Activated naive CD4-positive, alpha-beta T cell treated with anti-CD3 and anti-CD28 coated beads for 36 hours (primary cell): Measurements from ENCODE around the gene RNF145. TPM values are rescaled to one million over a fixed set of nuclear protein-coding genes. Genes with fewer than 3 reads are reported as not detected.

Source experiments
- CTCF ChIA-PET: fragments of 350-600 bp; sonication (Branson Sonifier 250); formaldehyde crosslinking; loops from one replicate; lab custom pipeline; 2021; ENCODE audit warnings: antibody characterized with exemption; lab: Charles Lee
- DNase-seq: peaks from one replicate; pipeline ENCODE4 v3.0.0-alpha.2; 2020
- H3K27ac Mint-ChIP-seq: one replicate; pipeline ENCODE4 v1.8.0; 2021; ENCODE audit warnings: mild to moderate bottlenecking, mixed read lengths
- H3K27me3 Mint-ChIP-seq: one replicate; pipeline ENCODE4 v1.8.0; 2021; ENCODE audit warnings: low read depth, mixed read lengths
- H3K36me3 Mint-ChIP-seq: one replicate; pipeline ENCODE4 v1.8.0; 2021; ENCODE audit warnings: low read depth, mixed read lengths
- H3K4me1 Mint-ChIP-seq: one replicate; pipeline ENCODE4 v1.8.0; 2021; ENCODE audit warnings: low read depth, mixed read lengths
- H3K4me3 Mint-ChIP-seq: one replicate; pipeline ENCODE4 v1.8.0; 2021; ENCODE audit warnings: mild to moderate bottlenecking, moderate library complexity, mixed read lengths
- H3K9me3 Mint-ChIP-seq: one replicate; pipeline ENCODE4 v1.8.0; 2021; ENCODE audit warnings: mixed read lengths
- intact Hi-C: fragments of 100-400 bp; cut with micrococcal nuclease; formaldehyde crosslinking; loops from one replicate; pipeline ENCODE4 v1.15.1; 2023
- total RNA-seq, 2 experiments: library from RNA; stranded (reverse); gene quantifications; one replicate each; pipeline ENCODE4 v1.2.3, GENCODE V29; 2021

RNF145 gene
- total RNA-seq, 2 experiments from 2014 or later, result 70.0 to 75.3 TPM

GRCh38 chr5:159185773-159186172 lies 23.6 kb downstream of the RNF145 start:
- Mint-ChIP-seq H3K27me3 (no peaks in the 10 kb centered on the region), H3K9me3 (no peaks in the 10 kb centered on the region), H3K4me3 (no peak overlapping the region), H3K27ac (peak overlapping the region; percentile 84), H3K4me1 (peaks cover 68% of the 10 kb centered on the region), H3K36me3 (peaks cover 22% of the 10 kb centered on the region)
- intact Hi-C loops, result loop anchor here (1.0 kb wide), 1 partner anchor 22 kb away; no protein-coding TSS in a partner anchor
- no peak for DNase-seq
- CTCF ChIA-PET, result interaction anchor here (0.9 to 2.8 kb wide), 4 partner anchors 12 to 132 kb away, joined by 3 to 13 read pairs (median 4); no protein-coding TSS in a partner anchor

- H3K36me3 Mint-ChIP-seq, result peaks cover 24% of the 10 kb centered on the region
- intact Hi-C loops, result loop anchor here (1.0 kb wide), 1 partner anchor 22 kb away; no protein-coding TSS in a partner anchor
Observed at GRCh38 chr5:159184858-159185381, 24.4 kb downstream of the RNF145 start.

GRCh38 chr5:159184236-159184635 lies 25.1 kb downstream of the RNF145 start:
- Mint-ChIP-seq H3K27me3 (no peaks in the 10 kb centered on the region), H3K27ac (peak overlapping the region; percentile 59), H3K36me3 (peaks cover 23% of the 10 kb centered on the region), H3K4me3 (no peak overlapping the region), H3K4me1 (peaks cover 74% of the 10 kb centered on the region), H3K9me3 (no peaks in the 10 kb centered on the region)
- no peak for DNase-seq
- CTCF ChIA-PET, result interaction anchor here (2.8 kb wide), 1 partner anchor 27 kb away, joined by 13 read pairs; no protein-coding TSS in a partner anchor
- intact Hi-C loops, result no loop called here

More at GRCh38 chr5:159184858-159185381, 24.4 kb downstream of the RNF145 start:
- Mint-ChIP-seq H3K4me1 (peaks cover 74% of the 10 kb centered on the region), H3K27ac (peak overlapping the region; percentile 84), H3K27me3 (no peaks in the 10 kb centered on the region), H3K9me3 (no peaks in the 10 kb centered on the region), H3K4me3 (no peak overlapping the region)
- DNase-seq, result peak; percentile 74
- CTCF ChIA-PET, result interaction anchor here (0.9 to 2.8 kb wide), 3 partner anchors 12 to 132 kb away, joined by 3 to 13 read pairs (median 4); no protein-coding TSS in a partner anchor

- Mint-ChIP-seq H3K4me1 (peaks cover 76% of the 10 kb centered on the region), H3K27me3 (no peaks in the 10 kb centered on the region), H3K4me3 (no peak overlapping the region), H3K9me3 (no peaks in the 10 kb centered on the region), H3K36me3 (peaks cover 21% of the 10 kb centered on the region), H3K27ac (peak overlapping the region; percentile 62)
- DNase-seq, result no peak
- CTCF ChIA-PET, result no interaction called here
- intact Hi-C loops, result no loop called here
Observed at GRCh38 chr5:159183247-159183646, 26.1 kb downstream of the RNF145 start.

GRCh38 chr5:159182691-159183090 lies 26.7 kb downstream of the RNF145 start:
- no peak overlapping the region for H3K4me3 Mint-ChIP-seq

GRCh38 chr5:159181651-159182050 lies 27.7 kb downstream of the RNF145 start:
- Mint-ChIP-seq H3K27me3 (no peaks in the 10 kb centered on the region), H3K9me3 (no peaks in the 10 kb centered on the region), H3K36me3 (peaks cover 25% of the 10 kb centered on the region), H3K27ac (peak overlapping the region; percentile 96), H3K4me1 (peaks cover 82% of the 10 kb centered on the region), H3K4me3 (no peak overlapping the region)
- CTCF ChIA-PET, result no interaction called here
- DNase-seq, result no peak
- intact Hi-C loops, result no loop called here

More at GRCh38 chr5:159182691-159183090, 26.7 kb downstream of the RNF145 start:
- Mint-ChIP-seq H3K36me3 (peaks cover 21% of the 10 kb centered on the region), H3K9me3 (no peaks in the 10 kb centered on the region), H3K4me1 (peaks cover 75% of the 10 kb centered on the region), H3K27ac (peak overlapping the region; percentile 82), H3K27me3 (no peaks in the 10 kb centered on the region)
- intact Hi-C loops, result no loop called here
- no peak for DNase-seq
- CTCF ChIA-PET, result no interaction called here

GRCh38 chr5:159181152-159181551 lies 28.2 kb downstream of the RNF145 start:
- Mint-ChIP-seq H3K4me1 (peaks cover 84% of the 10 kb centered on the region), H3K9me3 (no peaks in the 10 kb centered on the region), H3K27ac (peak overlapping the region; percentile 96), H3K27me3 (no peaks in the 10 kb centered on the region), H3K4me3 (peak overlapping the region; percentile 24), H3K36me3 (peaks cover 30% of the 10 kb centered on the region)
- DNase-seq, result no peak
- intact Hi-C loops, result no loop called here
- CTCF ChIA-PET, result interaction anchor here (0.7 kb wide), 1 partner anchor 24 kb away, joined by 3 read pairs; no protein-coding TSS in a partner anchor

GRCh38 chr5:159179529-159180305 lies 29.6 kb downstream of the RNF145 start:
- no peaks in the 10 kb centered on the region for H3K27me3 Mint-ChIP-seq
- H3K4me1 Mint-ChIP-seq, result peaks cover 81% of the 10 kb centered on the region
- DNase-seq, result no peak
- no peaks in the 10 kb centered on the region for H3K9me3 Mint-ChIP-seq
- intact Hi-C loops, result loop anchor here (1.0 to 10.0 kb wide), 8 partner anchors 16 to 1577 kb away; partner anchors contain the start of gene UBLCP1
- CTCF ChIA-PET, result interaction anchor here (0.8 kb wide), 1 partner anchor 23 kb away, joined by 3 read pairs; no protein-coding TSS in a partner anchor
- H3K36me3 Mint-ChIP-seq, result peaks cover 27% of the 10 kb centered on the region
- peak overlapping the region; percentile 35 for H3K4me3 Mint-ChIP-seq
- H3K27ac Mint-ChIP-seq, result peak overlapping the region; percentile 96

- Mint-ChIP-seq H3K4me3 (no peak overlapping the region), H3K27me3 (no peaks in the 10 kb centered on the region), H3K9me3 (no peaks in the 10 kb centered on the region), H3K36me3 (peaks cover 28% of the 10 kb centered on the region), H3K27ac (peak overlapping the region; percentile 96), H3K4me1 (peaks cover 78% of the 10 kb centered on the region)
- DNase-seq, result peak; percentile 63
- intact Hi-C loops, result loop anchor here (1.0 to 10.0 kb wide), 8 partner anchors 16 to 1577 kb away; partner anchors contain the start of gene UBLCP1
- CTCF ChIA-PET, result interaction anchor here (0.8 kb wide), 1 partner anchor 22 kb away, joined by 3 read pairs; no protein-coding TSS in a partner anchor
Observed at GRCh38 chr5:159178978-159179377, 30.4 kb downstream of the RNF145 start.

- Mint-ChIP-seq H3K27ac (peak overlapping the region; percentile 75), H3K9me3 (no peaks in the 10 kb centered on the region), H3K4me1 (peaks cover 64% of the 10 kb centered on the region), H3K27me3 (no peaks in the 10 kb centered on the region), H3K4me3 (no peak overlapping the region), H3K36me3 (peaks cover 41% of the 10 kb centered on the region)
- CTCF ChIA-PET, result interaction anchor here (0.7 kb wide), 1 partner anchor 11 kb away, joined by 3 read pairs; no protein-coding TSS in a partner anchor
- no peak for DNase-seq
- intact Hi-C loops, result loop anchor here (5.0 to 10.0 kb wide), 2 partner anchors 599 to 1573 kb away; no protein-coding TSS in a partner anchor
Observed at GRCh38 chr5:159175547-159175946, 33.8 kb downstream of the RNF145 start.

GRCh38 chr5:159174511-159175168 lies 34.7 kb downstream of the RNF145 start:
- intact Hi-C loops, result loop anchor here (5.0 to 10.0 kb wide), 2 partner anchors 600 to 1572 kb away; no protein-coding TSS in a partner anchor
- Mint-ChIP-seq H3K4me3 (no peak overlapping the region), H3K9me3 (no peaks in the 10 kb centered on the region), H3K4me1 (peaks cover 61% of the 10 kb centered on the region), H3K27ac (peak overlapping the region; percentile 68), H3K36me3 (peaks cover 38% of the 10 kb centered on the region), H3K27me3 (no peaks in the 10 kb centered on the region)
- DNase-seq, result no peak
- CTCF ChIA-PET, result interaction anchor here (0.6 kb wide), 1 partner anchor 355 kb away, joined by 8 read pairs; no protein-coding TSS in a partner anchor
